Right renal cortex interstitium (tissue), 3 donors: ENCODE data around the gene FAM114A2. TPM values are rescaled to one million over a fixed set of nuclear protein-coding genes. Genes with fewer than 3 reads are reported as not detected.

ENCODE experiments used
- DNase-seq, 3 donors: peaks; one replicate each; pipeline ENCODE4 v3.0.0-alpha.2; 2013; ENCODE audit warnings: low read depth in 3 of 3, low spot score in 2 of 3
- polyA plus RNA-seq, 3 donors: library from polyadenylated mRNA; unstranded; fragments of 120-200 nt; gene quantifications; one replicate each; pipeline ENCODE4 v1.2.1, GENCODE V29; 2013; ENCODE audit not compliant: insufficient read length in 3 of 3

The FAM114A2 gene
- polyA plus RNA-seq, 3 donors, result 31.6 to 36.8 (median 32.6) TPM

GRCh38 chr5:153953411-153953810 is 85.3 kb downstream of the FAM114A2 start:
- no peak for DNase-seq

GRCh38 chr5:153952893-153953292 is 85.8 kb downstream of the FAM114A2 start:
- no peak for DNase-seq

GRCh38 chr5:153952057-153952456 is 86.7 kb downstream of the FAM114A2 start:
- no peak for DNase-seq

GRCh38 chr5:153941265-153941664 is 97.4 kb downstream of the FAM114A2 start:
- DNase-seq, result no peak

Other genes with a start within 250 kb of the FAM114A2 start
- 10 to 100 TPM; 51.3 to 54.8 (median 52.8) TPM for gene MFAP3, start 57 bp upstream of the FAM114A2 start, polyA plus RNA-seq
- 10 to 100 TPM; 25.7 to 29.4 (median 27.4) TPM for gene GALNT10, start 151.8 kb upstream of the FAM114A2 start, polyA plus RNA-seq